HG03460 (cell line): Measurements from ENCODE around the gene C4orf17.

ENCODE experiments used
- ATAC-seq: cut with Tn5 transposase; IDR thresholded peaks from one replicate; pipeline ENCODE4 v1.9.1; 2021; ENCODE audit not compliant: unreplicated experiment

Gene C4orf17

DNA sequence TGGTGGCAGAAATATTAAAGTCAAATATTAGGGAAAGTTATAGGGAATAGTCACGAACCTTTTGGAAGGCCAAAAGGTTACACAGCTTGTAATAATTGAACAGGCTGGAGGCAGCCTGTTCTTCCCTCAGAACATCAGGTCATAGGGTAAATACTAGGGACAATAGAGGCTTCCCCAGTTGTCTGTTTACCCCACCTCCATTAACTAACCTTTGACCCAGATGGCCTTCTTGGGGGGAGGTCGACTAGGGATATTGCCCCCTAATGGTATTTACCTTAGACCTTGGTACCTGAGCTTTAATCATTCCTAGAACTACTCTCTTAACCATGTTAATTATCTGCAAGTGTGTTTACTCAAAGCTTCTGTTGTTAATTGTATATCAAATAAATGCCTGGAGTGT, 26.0 kb downstream of the C4orf17 start:
- no peak for ATAC-seq

DNA sequence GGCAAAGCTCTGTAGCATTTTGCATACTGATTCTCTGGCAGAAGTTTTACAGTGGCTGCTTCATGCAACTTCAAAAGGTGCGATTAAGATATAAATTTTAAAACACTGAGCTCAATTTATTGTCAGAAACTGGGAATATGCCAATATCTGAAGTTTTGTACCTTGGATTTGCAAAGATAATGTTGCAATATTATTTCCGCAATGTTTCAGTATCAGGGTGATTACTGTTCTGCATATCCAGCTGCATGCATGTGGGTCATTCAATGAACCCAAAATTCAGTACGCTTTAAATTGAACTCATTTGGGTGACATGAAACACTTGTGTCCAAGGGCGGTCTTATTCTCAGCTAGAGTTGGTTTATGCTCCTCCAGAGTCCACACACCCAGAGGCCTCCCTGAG, 26.9 kb downstream of the C4orf17 start:
- ATAC-seq = no peak

DNA sequence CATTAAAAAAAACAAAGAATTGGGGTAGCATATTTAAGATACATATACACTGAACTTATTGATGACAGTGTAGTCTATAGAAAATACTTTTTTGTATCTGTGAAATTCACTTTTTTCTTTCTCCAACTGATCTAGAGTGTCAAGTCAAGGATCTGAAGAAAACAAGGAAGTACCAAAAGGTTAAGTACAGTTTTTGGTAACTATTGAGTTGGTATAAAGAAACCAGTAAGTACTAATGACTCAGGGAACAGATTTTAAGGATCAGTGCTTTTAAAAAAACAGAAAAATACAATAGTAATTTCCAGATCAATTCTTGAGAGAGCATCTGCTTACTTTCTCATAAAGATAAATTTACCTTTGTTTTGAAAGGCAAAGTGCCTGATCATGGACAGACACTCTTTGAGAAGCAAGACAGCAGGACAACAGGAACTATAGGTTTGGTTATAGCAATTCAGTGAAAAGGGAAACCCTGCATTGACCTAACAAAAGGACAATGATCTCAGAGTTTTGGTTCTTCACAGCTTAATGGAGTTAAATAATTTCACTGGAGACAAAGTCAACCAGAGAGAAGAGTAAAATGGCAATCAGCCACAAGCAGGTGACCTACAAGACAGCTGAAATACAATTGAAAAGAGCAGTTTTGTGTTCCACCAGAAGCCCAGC, 29.6 kb downstream of the C4orf17 start:
- ATAC-seq = no peak

DNA sequence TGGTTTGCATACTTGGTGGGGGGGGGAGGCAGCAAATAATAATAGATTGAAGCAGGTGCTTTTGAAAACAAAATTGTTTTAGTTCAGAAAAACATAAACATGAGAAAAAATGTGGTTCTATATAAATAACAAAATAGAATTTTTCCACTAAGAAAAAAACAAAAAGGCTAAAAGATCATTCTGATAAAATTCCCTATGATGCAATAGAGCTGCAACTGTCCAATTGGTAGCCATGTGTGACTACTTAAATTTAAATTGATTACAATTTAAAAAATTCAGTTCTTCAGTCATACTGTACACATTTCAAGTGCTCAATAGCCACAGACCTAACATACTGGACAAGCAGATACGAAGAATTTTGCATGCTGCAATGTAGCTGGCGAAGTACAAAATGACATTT, 42.1 kb downstream of the C4orf17 start:
- ATAC-seq = no peak

- peak; percentile 95 for ATAC-seq
Measured at GRCh38 chr4:99563310-99564186, 52.7 kb downstream of the C4orf17 start, which contains the start of gene TRMT10A. TRMT10A (minus strand) TSS chr4:99564039; CDS start chr4:99559338, 4,701 bp downstream.

DNA sequence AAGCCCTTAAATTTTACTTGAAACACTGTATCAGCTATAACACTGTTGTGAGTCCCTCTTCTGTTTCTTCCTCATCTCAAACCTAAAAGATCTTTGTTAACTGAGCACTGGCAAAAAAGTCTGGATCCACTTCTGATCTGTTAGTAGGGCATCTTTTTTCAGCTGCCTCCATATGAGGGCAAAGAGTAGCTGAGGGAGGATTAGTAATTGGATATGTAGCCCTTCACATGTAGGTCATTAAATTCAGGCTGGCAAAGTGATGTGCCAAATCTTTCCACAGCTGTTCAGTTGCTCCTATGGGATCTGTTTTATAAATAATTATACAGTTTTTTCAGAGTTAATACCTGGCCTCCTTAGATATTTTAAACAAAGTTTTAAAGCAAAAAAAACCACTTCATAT, 54.1 kb downstream of the C4orf17 start:
- no peak for ATAC-seq

DNA sequence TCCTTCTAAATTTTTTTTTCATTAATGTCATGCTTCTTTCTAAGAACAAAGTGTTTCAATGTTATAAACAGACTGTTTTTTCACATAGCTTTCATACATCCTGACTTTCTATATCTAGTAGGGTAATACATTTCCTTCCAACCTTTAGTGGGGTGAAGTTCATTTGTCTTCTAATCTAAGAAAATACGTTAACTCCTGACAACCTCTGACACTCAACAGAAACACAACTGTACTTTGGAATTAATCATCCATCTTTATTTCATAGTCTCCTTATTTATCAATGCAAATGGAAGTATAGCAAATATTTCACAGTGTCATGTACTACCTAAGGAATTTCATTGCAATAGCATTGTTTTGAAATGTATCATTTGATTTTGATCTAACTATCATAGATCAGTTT, 61.1 kb downstream of the C4orf17 start:
- no peak for ATAC-seq

DNA sequence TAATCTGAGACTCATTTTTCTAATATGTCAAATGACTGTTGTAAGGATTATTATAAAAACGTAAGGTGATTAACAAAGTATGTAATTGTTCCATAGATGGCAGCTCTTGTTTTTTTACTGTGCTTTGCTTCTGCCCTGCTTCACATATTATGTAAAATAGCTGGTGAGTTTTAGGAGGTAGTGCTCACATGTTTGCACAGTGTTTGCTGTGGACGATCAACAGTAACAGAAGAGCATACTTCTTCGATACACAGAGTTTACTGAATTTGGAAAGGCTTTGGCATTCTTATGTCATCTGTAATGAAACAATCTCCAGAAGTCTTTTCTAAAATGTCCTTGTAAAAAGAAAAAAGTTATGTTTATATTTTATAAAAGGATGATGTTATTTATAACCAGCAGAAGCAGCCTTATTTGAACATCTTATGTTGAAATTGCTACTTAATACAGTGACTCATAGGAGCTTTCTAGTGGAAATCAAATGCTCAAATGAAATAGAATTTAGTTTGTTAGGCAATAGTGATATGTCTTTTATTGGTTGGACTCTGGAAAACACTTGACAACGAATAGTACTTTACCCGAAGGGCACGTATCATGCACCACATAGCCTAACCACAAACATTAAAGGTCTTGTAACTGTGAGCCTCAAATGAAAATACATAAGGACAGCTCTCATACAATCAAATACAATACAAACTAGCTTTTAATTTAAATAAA, 61.9 kb downstream of the C4orf17 start:
- no peak for ATAC-seq

DNA sequence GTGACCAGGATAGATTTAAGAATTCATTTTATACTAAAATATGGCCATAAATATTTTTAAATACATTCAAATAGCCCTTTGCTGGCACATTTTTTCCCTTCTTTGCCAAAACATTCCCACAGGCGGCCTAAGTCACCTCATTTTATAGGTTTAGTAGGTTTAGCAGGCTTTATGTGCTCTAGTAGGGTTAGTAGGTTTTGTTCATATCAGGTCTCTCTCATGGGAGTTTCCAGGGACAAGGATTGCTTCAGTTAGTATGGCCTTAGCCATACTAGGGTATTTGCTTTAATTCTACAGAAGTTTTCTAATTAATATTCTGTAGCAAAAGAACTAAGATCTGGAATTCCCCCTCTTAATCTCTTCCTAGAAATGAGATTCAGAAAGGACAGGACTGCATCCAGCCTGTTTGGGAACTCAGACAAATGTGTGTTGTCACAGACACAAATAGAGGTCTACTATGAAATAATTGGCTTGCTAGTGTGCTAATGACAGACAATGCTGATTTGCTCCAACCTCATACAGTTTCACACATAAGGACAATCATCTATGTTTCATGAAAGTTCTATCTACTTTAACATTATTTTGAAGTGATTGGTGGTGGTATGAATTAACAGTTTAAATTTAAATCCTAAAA, 63.0 kb downstream of the C4orf17 start:
- ATAC-seq = no peak

DNA sequence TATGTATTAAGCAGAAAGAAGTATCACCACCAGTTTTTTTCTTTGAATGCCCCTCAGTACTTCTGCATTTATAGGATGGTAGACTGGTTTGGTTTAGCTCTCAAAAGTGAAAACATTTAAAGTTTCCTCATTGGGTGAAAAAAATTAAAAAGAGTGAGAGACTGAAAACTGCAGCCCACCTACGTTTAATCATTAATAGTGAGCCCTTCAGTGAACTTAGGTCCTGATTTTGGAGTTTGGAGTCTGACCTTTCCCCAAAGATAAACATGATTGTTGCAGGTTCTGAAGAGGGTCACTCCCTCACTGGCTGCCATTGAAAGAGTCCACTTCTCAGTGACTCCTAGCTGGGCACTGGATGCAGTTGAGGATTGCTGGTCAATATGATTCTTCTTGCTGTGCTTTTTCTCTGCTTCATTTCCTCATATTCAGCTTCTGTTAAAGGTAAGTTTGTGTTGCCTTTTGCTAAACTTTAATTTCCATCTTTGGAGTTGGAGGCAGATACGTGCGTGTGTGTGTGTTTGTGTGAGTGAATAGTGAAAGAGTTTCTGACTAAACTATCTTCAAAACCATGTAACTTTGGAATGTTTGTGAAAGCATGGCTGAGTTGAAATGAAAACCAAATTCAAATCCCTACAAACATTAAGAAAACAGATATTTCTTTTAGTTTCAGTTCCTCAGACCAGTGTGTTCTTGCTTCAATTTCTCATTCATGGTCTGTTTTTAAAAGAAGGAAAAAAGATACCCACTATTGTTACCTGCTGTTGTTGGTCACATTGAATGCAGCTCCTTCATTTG, 63.9 kb downstream of the C4orf17 start, which contains the start of gene MTTP:
TSS of gene MTTP (plus strand) at position 295 of the 795 bp plus-strand sequence. CDS start at position 381, 86 bp downstream.
- ATAC-seq = peak; percentile 85

- no peak for ATAC-seq
Measured at GRCh38 chr4:99578714-99579113, 67.9 kb downstream of the C4orf17 start.

GRCh38 chr4:99585516-99585915, 74.7 kb downstream of the C4orf17 start:
- ATAC-seq = no peak

DNA sequence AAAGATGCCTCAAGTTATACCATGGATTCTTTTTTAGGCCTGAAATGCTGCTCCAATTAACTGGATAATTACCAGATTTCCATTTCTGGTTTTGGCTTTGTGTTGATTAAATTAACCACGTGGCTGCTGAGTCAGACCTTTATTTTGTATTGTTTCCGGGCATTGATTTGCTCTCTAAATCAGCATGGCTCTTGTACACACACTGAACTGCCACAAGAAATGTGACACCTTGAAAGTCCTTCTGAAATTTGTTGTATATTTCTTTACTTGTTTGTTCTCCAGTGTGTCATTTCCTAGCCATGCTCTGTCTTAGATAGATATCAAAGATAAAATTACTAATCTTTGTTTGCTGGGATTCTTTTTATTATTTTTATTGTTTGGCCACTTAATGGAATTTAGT, 75.5 kb downstream of the C4orf17 start:
- no peak for ATAC-seq

- ATAC-seq = no peak
Measured at GRCh38 chr4:99586797-99587196, 76.0 kb downstream of the C4orf17 start.

DNA sequence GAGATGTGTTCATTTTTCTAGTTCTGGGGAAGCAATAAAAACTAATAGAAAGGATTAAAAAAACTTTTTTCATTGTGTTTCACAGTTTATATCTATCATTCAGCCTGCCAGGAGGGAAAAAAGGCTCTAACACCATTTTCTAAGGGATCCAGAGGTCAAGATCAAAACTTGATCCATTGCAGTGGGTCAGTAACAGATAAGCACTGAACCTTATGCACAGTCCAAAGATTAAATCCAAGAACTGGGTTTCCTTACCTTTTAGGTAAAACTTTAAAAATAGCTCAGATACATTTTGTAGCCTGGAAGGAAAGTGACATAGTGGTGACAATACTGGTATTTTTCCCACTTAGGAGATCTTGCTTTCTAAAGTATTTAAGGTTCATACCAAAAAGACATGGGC, 76.5 kb downstream of the C4orf17 start:
- ATAC-seq = no peak

DNA sequence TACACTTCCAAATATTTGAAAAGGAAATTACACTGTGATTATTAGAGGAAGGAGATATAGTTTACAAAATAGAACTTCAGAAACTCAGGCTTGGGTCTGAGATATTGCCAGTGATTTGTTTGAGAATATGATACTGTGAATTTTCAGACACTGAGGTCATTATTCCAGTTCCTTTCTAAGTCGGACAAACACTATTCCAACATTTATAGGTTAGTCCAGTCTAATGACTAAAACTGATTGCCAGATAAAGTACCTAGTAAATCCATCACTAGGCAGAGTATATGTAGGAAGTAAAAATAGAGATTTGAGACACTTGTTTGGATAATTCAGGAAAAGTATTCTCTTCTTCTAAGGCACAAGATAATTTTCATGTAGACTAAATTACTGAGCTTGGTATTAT, 77.0 kb downstream of the C4orf17 start:
- no peak for ATAC-seq

DNA sequence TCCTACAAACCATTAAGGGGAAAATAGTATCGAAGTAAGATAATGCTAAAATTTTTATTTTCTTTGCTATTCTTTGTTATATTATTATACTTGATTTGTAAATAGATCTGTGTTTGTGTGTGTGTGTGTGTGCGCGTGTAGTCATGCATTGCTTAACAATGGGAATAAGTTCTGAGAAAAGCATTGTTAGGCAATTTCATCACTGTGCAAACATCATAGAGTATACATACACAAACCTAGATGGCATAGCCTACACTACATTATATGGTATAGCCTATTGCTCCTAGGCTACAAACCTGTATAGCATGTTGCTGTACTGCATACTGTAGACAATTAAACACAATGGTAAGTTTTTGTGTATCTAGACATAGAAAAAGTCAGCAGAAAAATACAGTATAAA, 80.9 kb downstream of the C4orf17 start:
- ATAC-seq = no peak
